ENCODE results near the gene SLC46A1. TPM values are rescaled to one million over a fixed set of nuclear protein-coding genes. Genes with fewer than 3 reads are reported as not detected.

The SLC46A1 gene
- total and polyA plus RNA-seq, 11 donors: 2.6 to 13.9 (median 4.6) TPM

- DNase-seq (no peak), ATAC-seq (no peak)
- Histone ChIP-seq H3K36me3 (peaks cover 0 to 4% (median 0%) of the 10 kb centered on the region in 9 donors), H3K27ac (no peak overlapping the region), H3K27me3 (no peaks in the 10 kb centered on the region), H3K4me3 (no peak overlapping the region), H3K4me1 (peaks cover 0 to 32% (median 9%) of the 10 kb centered on the region in 12 donors), H3K9me3 (no peaks in the 10 kb centered on the region)
- WGBS, 4 donors: 74 to 94% (median 86%) methylated on average over 1 of the region's 1 CpG
- intact Hi-C loops (cut with DNase I): no loop called here
- TF ChIP-seq CTCF (IDR thresholded peaks at IDR 0.05): no peak
- no peak for TF ChIP-seq POLR2A (IDR thresholded peaks at IDR 0.05)
These were observed 1.9 kb upstream of the SLC46A1 start for GRCh38 chr17:28407974-28408306.

GRCh38 chr17:28407130-28407973 is 1.3 kb upstream of the SLC46A1 start:
- no peaks in the 10 kb centered on the region for H3K9me3 ChIP-seq
- intact Hi-C loops (cut with DNase I): no loop called here
- ATAC-seq (no peak), DNase-seq (no peak)
- H3K27ac ChIP-seq: no peak overlapping the region
- WGBS, 4 donors: 79 to 91% (median 80%) methylated on average over 5 of the region's 5 CpGs
- peaks cover 0 to 38% (median 9%) of the 10 kb centered on the region in 12 donors for H3K4me1 ChIP-seq
- H3K27me3 ChIP-seq: no peaks in the 10 kb centered on the region
- H3K36me3 ChIP-seq: peaks cover 0 to 10% (median under 1%) of the 10 kb centered on the region in 9 donors
- H3K4me3 ChIP-seq: no peak overlapping the region
- TF ChIP-seq CTCF (IDR thresholded peaks at IDR 0.05): no peak
- no peak for TF ChIP-seq POLR2A (IDR thresholded peaks at IDR 0.05)

GRCh38 chr17:28406473-28406814 is 432 bp upstream of the SLC46A1 start:
- DNase-seq (no peak), ATAC-seq (peak in 2 of 4 donors; percentile 5 to 24)
- WGBS, 4 donors: 18 to 24% (median 22%) methylated on average over 9 of the region's 9 CpGs
- Histone ChIP-seq H3K27me3 (no peaks in the 10 kb centered on the region), H3K4me1 (peaks cover 0 to 47% (median 9%) of the 10 kb centered on the region in 12 donors), H3K36me3 (peaks cover 0 to 19% (median 7%) of the 10 kb centered on the region in 9 donors), H3K9me3 (no peaks in the 10 kb centered on the region), H3K27ac (peak overlapping the region in 4 of 12 donors; percentile 39 to 71 (median 48)), H3K4me3 (peak overlapping the region; percentile 58 to 88 (median 70))
- no peak for TF ChIP-seq CTCF (IDR thresholded peaks at IDR 0.05)
- TF ChIP-seq POLR2A (IDR thresholded peaks at IDR 0.05): no peak
- intact Hi-C loops (cut with DNase I): no loop called here

- Histone ChIP-seq H3K4me3 (peak overlapping the region; percentile 58 to 88 (median 70)), H3K27me3 (no peaks in the 10 kb centered on the region), H3K27ac (peak overlapping the region in 6 of 12 donors; percentile 9 to 71 (median 48)), H3K36me3 (peaks cover 0 to 28% (median 14%) of the 10 kb centered on the region in 9 donors), H3K4me1 (peaks cover 0 to 53% (median 9%) of the 10 kb centered on the region in 12 donors), H3K9me3 (no peaks in the 10 kb centered on the region)
- intact Hi-C loops (cut with DNase I): no loop called here
- TF ChIP-seq POLR2A (IDR thresholded peaks at IDR 0.05) (no peak), CTCF (IDR thresholded peaks at IDR 0.05) (no peak)
- ATAC-seq (peak in 2 of 4 donors; percentile 10 to 22), DNase-seq (no peak)
- WGBS, 4 donors: 55 to 64% (median 59%) methylated on average over 20 to 33 of the region's 33 CpGs
These were observed 1.0 kb downstream of the SLC46A1 start for GRCh38 chr17:28404812-28405570.

Data from heart left ventricle (tissue), 16 donors.